SK-N-SH treated with all-trans-retinoic acid at 6 μM for 48 hours (cell line): ENCODE results near the gene PDE7B.

ENCODE experiments used
- ARNTL ChIP-seq: fragments of 450-650 bp; formaldehyde crosslinking; IDR thresholded peaks from 2 replicates; pipeline ENCODE4 v1.5.0; 2020; ENCODE audit warnings: low read depth, mild to moderate bottlenecking, moderate library complexity, borderline replicate concordance
- BACH2 ChIP-seq: fragments of 250-450 bp; sonication (Bioruptor Pico); IDR thresholded peaks from 2 replicates; pipeline ENCODE4 v1.9.0; 2021; ENCODE audit warnings: mild to moderate bottlenecking, borderline replicate concordance
- SNAI2 ChIP-seq: fragments of 250-450 bp; sonication (Bioruptor Pico); IDR thresholded peaks from 2 replicates; pipeline ENCODE4 v1.5.0; 2020; ENCODE audit warnings: mild to moderate bottlenecking, moderate library complexity
- TCF4 ChIP-seq: fragments of 250-450 bp; sonication (Bioruptor Pico); IDR thresholded peaks from 2 replicates; pipeline ENCODE4 v1.8.0; 2021; ENCODE audit warnings: mild to moderate bottlenecking, moderate library complexity, borderline replicate concordance
- TOX ChIP-seq: fragments of 250-450 bp; sonication (Bioruptor Pico); IDR thresholded peaks from 2 replicates; pipeline ENCODE4 v1.8.0; 2021; ENCODE audit warnings: mild to moderate bottlenecking, moderate library complexity, borderline replicate concordance
- TF ChIP-seq, protein P1 (sequence below): fragments of 250-450 bp; sonication (Bioruptor Pico); IDR thresholded peaks from 2 replicates; pipeline ENCODE4 v1.8.0; 2020; ENCODE audit warnings: mild to moderate bottlenecking, moderate library complexity, borderline replicate concordance
- TF ChIP-seq, protein P2 (sequence below): fragments of 250-450 bp; sonication (Bioruptor Pico); IDR thresholded peaks from 2 replicates; pipeline ENCODE4 v1.5.1; 2020; ENCODE audit warnings: low read depth, mild to moderate bottlenecking, moderate library complexity

DNA sequence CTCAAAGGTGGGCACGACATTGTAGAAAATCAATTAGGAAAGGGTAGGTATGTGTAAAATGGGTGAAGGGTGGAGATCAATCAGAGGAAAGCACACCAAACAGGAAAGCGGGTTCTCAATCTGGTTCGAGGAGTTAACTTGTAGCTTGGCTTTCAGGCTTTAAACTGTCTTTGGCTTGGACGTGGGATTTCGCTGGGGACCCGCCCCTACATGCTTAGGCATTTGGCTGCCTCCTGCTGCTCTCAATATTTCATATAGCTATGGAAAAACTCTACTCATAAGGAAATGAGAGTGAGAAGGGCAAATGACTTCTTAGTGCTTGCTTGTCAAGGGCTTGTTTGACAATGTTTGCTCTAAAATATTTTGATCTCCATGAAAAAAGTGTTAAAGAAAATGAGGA is 38.1 kb upstream of the PDE7B start:
- TF ChIP-seq, protein P1, sequence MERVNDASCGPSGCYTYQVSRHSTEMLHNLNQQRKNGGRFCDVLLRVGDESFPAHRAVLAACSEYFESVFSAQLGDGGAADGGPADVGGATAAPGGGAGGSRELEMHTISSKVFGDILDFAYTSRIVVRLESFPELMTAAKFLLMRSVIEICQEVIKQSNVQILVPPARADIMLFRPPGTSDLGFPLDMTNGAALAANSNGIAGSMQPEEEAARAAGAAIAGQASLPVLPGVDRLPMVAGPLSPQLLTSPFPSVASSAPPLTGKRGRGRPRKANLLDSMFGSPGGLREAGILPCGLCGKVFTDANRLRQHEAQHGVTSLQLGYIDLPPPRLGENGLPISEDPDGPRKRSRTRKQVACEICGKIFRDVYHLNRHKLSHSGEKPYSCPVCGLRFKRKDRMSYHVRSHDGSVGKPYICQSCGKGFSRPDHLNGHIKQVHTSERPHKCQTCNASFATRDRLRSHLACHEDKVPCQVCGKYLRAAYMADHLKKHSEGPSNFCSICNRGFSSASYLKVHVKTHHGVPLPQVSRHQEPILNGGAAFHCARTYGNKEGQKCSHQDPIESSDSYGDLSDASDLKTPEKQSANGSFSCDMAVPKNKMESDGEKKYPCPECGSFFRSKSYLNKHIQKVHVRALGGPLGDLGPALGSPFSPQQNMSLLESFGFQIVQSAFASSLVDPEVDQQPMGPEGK (CRISPR knock-in tag) = no peak
- TF ChIP-seq TCF4 (CRISPR knock-in tag) (no peak), SNAI2 (no peak), TOX (CRISPR knock-in tag) (no peak), ARNTL (no peak), BACH2 (CRISPR knock-in tag) (no peak)
- TF ChIP-seq, protein P2, sequence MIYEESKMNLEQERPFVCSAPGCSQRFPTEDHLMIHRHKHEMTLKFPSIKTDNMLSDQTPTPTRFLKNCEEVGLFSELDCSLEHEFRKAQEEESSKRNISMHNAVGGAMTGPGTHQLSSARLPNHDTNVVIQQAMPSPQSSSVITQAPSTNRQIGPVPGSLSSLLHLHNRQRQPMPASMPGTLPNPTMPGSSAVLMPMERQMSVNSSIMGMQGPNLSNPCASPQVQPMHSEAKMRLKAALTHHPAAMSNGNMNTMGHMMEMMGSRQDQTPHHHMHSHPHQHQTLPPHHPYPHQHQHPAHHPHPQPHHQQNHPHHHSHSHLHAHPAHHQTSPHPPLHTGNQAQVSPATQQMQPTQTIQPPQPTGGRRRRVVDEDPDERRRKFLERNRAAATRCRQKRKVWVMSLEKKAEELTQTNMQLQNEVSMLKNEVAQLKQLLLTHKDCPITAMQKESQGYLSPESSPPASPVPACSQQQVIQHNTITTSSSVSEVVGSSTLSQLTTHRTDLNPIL (CRISPR knock-in tag) = no peak
